ENCODE results near the gene GIMAP2. TPM values are rescaled to one million over a fixed set of nuclear protein-coding genes. Genes with fewer than 3 reads are reported as not detected.
A peak's percentile ranks its signal among the peaks of the same experiment; 100 is the strongest.

The GIMAP2 gene
- total RNA-seq, 1 donor from 2014 or later, result 46.9 TPM

DNA sequence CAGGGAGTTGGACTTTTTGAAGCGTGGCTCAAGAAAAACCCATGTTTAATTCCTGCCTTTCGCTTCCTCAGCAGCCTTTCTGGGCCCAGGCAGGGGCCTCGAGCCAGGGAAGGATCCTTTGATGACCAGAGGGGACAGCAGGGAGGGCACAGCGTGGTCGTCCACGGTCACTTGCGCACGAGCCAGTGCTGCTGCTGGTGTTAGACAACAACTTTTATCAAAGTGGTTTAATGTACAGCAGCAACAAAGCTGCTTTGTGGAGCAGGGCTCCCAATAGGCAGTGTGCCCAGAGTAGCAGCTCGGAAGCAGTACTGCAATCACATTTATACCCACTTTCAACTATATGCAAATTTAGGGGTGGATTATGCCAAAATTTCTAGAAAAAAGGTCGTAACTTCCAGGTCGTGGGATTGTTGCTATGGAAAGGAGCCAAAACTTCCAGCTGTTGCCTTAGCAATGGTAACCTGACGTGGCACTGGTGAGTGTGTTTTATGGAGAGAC, 37.0 kb downstream of the GIMAP2 start:
- H3K9me3 ChIP-seq, result peaks cover 3% of the 10 kb centered on the region
- TF ChIP-seq, protein P1, sequence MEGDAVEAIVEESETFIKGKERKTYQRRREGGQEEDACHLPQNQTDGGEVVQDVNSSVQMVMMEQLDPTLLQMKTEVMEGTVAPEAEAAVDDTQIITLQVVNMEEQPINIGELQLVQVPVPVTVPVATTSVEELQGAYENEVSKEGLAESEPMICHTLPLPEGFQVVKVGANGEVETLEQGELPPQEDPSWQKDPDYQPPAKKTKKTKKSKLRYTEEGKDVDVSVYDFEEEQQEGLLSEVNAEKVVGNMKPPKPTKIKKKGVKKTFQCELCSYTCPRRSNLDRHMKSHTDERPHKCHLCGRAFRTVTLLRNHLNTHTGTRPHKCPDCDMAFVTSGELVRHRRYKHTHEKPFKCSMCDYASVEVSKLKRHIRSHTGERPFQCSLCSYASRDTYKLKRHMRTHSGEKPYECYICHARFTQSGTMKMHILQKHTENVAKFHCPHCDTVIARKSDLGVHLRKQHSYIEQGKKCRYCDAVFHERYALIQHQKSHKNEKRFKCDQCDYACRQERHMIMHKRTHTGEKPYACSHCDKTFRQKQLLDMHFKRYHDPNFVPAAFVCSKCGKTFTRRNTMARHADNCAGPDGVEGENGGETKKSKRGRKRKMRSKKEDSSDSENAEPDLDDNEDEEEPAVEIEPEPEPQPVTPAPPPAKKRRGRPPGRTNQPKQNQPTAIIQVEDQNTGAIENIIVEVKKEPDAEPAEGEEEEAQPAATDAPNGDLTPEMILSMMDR (IDR thresholded peaks at IDR 0.05), result no peak
- peaks cover 29% of the 10 kb centered on the region for H3K36me3 ChIP-seq
- H3K4me3 ChIP-seq, result peak overlapping the region; percentile 14
- H3K4me1 ChIP-seq, result peaks cover 13% of the 10 kb centered on the region
- no peaks in the 10 kb centered on the region for H3K27me3 ChIP-seq (ENCODE audit: low read depth)
- DNase-seq (no peak), ATAC-seq (no peak)
- peak overlapping the region; percentile 25 for H3K27ac ChIP-seq
- intact Hi-C loops (cut with DNase I), result no loop called here

DNA sequence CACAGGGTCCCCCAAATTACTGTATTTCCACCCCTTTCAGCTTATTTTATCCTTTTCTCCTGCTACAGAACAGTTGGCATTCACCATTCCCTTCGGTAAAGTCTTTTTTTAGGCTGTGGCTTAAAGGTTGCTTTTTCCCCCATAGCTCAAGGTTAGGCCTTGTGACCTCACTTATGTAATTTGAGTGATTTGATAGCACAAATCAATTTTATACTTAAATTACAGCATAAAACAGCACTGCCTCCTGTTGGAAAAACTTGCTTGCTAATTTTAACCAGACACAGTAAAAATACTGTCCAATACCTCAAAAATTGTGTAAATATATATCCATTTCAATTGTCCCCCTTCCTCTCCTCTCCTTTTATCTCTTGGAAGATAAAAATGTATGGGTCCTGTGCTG, 38.0 kb downstream of the GIMAP2 start:
- peaks cover 10% of the 10 kb centered on the region for H3K9me3 ChIP-seq
- no peak overlapping the region for H3K4me3 ChIP-seq
- no peaks in the 10 kb centered on the region for H3K27me3 ChIP-seq (ENCODE audit: low read depth)
- TF ChIP-seq, protein P1 (IDR thresholded peaks at IDR 0.05), result no peak
- peaks cover 29% of the 10 kb centered on the region for H3K36me3 ChIP-seq
- DNase-seq (no peak), ATAC-seq (no peak)
- peaks cover 13% of the 10 kb centered on the region for H3K4me1 ChIP-seq
- intact Hi-C loops (cut with DNase I), result no loop called here
- H3K27ac ChIP-seq, result no peak overlapping the region

DNA sequence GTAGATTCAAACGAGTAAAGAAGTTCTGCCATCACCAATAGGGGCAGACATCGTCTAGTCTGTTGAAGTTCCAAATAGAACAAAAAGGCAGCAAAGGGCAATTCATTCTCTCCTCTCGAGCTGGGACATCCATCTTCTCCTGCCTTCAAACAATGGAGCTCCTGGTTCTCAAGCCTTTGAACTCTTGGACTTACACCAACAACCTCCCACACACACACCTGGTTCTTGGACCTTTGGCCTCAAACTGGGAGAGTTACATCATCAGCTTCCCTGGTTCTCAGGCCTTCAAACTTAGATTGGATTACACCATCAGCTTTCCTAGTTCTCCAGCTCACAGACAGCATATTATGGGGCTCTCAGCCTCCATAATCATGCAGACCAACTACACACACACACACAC, 41.9 kb downstream of the GIMAP2 start:
- Histone ChIP-seq H3K27ac (no peak overlapping the region), H3K27me3 (ENCODE audit: low read depth) (no peaks in the 10 kb centered on the region), H3K36me3 (peaks cover 5% of the 10 kb centered on the region), H3K4me1 (no peaks in the 10 kb centered on the region), H3K9me3 (peaks cover 15% of the 10 kb centered on the region), H3K4me3 (no peak overlapping the region)
- TF ChIP-seq, protein P1 (IDR thresholded peaks at IDR 0.05), result no peak
- intact Hi-C loops (cut with DNase I), result no loop called here
- DNase-seq, result no peak
- no peak for ATAC-seq

DNA sequence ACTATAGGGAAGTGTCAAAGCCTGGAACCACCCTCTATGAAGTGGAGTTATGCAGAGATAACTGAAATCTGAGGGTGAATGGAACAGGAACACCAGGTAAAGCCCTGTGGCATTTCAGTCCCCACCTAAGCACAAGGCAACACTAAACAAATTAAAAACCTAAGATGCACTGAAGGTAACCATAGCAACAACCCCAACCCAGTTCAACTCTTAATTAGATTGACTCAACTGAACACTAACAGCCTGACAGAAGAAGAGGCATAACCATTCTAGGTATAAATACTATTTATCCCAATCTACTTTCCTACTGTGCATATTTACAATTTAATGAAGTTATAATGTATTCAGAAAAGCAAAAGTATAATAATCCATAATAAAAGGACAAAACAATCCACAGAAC, 42.5 kb downstream of the GIMAP2 start:
- H3K27ac ChIP-seq, result no peak overlapping the region
- ATAC-seq, result no peak
- DNase-seq, result no peak
- H3K4me1 ChIP-seq, result no peaks in the 10 kb centered on the region
- H3K4me3 ChIP-seq, result no peak overlapping the region
- H3K36me3 ChIP-seq, result no peaks in the 10 kb centered on the region
- H3K9me3 ChIP-seq, result peaks cover 15% of the 10 kb centered on the region
- no peaks in the 10 kb centered on the region for H3K27me3 ChIP-seq (ENCODE audit: low read depth)
- intact Hi-C loops (cut with DNase I), result no loop called here
- TF ChIP-seq, protein P1 (IDR thresholded peaks at IDR 0.05), result no peak

DNA sequence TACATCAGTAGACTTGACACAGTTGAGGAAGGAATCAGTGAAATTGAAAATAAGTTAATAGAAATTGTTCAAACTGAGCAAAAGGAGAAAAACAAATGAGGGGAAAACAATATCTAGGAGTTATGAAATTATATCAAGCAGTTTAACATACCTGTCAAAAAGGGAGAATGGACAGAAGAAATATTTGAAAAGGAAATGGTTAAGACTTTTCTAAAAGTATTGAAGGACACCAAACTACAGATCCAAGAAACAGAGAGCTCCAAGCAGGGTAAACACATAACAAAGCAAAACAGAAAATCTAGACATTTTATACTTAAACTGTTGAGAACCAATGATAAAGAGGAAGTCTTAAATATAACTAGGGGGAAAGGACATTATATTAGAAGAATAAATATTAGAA, 43.1 kb downstream of the GIMAP2 start:
- H3K4me3 ChIP-seq, result no peak overlapping the region
- ATAC-seq (no peak), DNase-seq (no peak)
- H3K4me1 ChIP-seq, result no peaks in the 10 kb centered on the region
- peaks cover 15% of the 10 kb centered on the region for H3K9me3 ChIP-seq
- intact Hi-C loops (cut with DNase I), result no loop called here
- H3K27me3 ChIP-seq (ENCODE audit: low read depth), result no peaks in the 10 kb centered on the region
- TF ChIP-seq, protein P1 (IDR thresholded peaks at IDR 0.05), result no peak
- no peak overlapping the region for H3K27ac ChIP-seq
- H3K36me3 ChIP-seq, result no peaks in the 10 kb centered on the region

DNA sequence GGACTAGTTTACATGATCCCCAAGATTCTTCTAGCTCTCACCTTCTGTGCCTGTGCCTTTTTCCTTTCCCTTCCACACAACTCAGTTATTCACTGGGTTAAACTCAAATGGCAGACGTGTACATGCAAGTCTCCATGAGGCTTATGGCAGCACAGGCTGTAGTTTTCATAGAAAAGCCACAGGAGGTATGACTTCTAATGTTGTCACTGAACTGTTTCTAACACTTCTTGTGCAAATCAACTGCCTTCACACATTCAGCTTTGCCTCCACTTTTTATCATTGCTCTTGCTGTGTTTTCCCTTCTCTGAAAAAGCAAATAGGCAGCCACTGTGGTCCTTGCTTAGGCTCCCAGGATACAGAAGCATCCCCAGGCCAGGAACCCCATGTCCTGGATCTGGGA, 46.4 kb downstream of the GIMAP2 start:
- peaks cover 4% of the 10 kb centered on the region for H3K4me1 ChIP-seq
- intact Hi-C loops (cut with DNase I), result no loop called here
- H3K36me3 ChIP-seq, result no peaks in the 10 kb centered on the region
- no peak overlapping the region for H3K27ac ChIP-seq
- TF ChIP-seq, protein P1 (IDR thresholded peaks at IDR 0.05), result no peak
- H3K9me3 ChIP-seq, result peaks cover 15% of the 10 kb centered on the region
- no peaks in the 10 kb centered on the region for H3K27me3 ChIP-seq (ENCODE audit: low read depth)
- H3K4me3 ChIP-seq, result no peak overlapping the region
- DNase-seq (no peak), ATAC-seq (no peak)
